ENCODE data around the gene RAPGEF6. TPM values are rescaled to one million over a fixed set of nuclear protein-coding genes. Genes with fewer than 3 reads are reported as not detected.
"Not testable (repeated sequence)": the region's sequence is repeated elsewhere in the genome, so short reads cannot be mapped to it uniquely, and the experiment has no call there.

The RAPGEF6 gene
- total RNA-seq, 1 experiment from 2014 or later, result 27.6 TPM

DNA sequence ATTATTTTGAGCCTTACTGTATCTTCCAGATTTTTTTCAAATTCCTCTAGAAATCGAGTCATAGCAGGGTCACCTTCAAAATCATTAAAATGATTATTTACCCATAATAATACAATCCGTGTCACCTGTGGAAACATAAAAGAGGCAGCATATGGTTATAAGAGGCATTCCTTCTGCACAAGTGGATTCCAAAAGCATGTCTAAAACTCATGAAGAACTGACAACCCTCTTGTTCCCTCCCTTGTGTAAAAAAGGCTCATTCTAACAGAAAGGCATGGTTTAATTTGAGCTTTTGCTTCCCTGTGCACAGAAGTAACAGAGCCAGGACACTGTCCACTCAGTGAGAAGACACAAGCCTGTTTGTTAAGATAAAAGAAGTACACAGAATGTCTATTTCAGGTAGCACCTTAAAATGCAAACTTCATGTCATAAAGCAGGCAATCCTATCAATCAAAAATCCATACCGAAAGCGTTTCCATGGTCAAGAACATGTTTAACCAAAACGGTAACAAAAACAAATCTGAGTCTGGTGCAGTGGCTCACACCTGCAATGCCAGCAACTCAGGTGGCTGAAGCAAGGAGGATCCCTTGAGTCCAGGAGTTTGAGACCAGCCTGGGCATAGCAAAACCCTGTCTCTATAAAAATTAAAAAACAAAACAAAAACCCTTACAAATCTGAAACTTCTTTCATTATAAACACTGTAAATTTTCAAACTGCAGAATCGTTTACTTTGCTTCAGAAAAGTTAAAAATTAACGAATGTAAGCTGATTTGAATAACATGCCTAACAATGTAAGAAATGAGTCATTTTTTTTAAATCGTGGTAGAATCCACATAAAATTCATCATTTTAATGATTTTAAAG lies 139.3 kb downstream of the RAPGEF6 start:
- H3K4me1 ChIP-seq, result peaks cover 11% of the 10 kb centered on the region
- H3K9me3 ChIP-seq (replicated peaks), result no peaks in the 10 kb centered on the region
- H3K4me3 ChIP-seq, result no peak overlapping the region
- H3K36me3 ChIP-seq, result peaks cover 36% of the 10 kb centered on the region
- DNase-seq, result no peak
- no peak overlapping the region for H3K27ac ChIP-seq
- H3K27me3 ChIP-seq, result no peaks in the 10 kb centered on the region

DNA sequence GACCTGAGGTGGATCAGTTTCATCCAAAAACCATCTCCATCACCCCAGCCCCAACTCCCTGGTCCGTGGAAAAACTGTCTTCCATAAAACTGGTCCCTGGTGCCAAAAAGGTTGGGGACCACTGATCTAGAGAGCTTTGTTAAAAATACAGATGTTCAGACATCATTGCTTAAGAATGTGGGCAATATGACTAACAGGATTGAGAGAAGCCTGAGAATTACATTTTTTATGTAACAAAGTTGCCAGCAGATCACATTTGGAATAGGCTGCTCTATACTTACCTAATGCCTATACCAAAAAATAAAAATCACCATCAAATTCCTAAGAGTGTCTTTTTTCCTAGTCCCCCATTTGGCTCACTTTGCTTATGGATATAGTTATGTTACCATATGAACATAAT lies 143.3 kb downstream of the RAPGEF6 start:
- H3K4me1 ChIP-seq, result peaks cover 5% of the 10 kb centered on the region
- no peaks in the 10 kb centered on the region for H3K9me3 ChIP-seq (replicated peaks)
- H3K27ac ChIP-seq, result no peak overlapping the region
- no peaks in the 10 kb centered on the region for H3K27me3 ChIP-seq
- no peak overlapping the region for H3K4me3 ChIP-seq
- peaks cover 41% of the 10 kb centered on the region for H3K36me3 ChIP-seq
- no peak for DNase-seq

DNA sequence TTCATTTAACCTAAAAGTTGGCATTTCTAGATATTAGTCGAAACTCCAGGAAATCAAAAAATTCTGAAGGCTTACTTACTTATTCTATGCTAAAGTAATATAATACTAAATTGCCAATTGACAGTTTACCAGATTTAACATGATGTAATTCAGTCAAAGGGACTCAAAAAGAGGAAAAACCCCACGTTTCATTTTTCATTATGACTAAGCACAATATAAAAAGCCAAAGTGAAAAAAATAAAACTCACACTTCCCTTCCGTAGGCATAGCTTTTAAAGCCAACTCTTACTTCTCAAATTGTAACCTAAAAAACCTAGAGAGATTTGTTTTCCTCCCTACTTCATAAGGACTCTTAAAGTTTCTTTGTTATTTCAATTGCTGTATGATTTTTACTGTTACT lies 146.6 kb downstream of the RAPGEF6 start:
- H3K4me1 ChIP-seq, result no peaks in the 10 kb centered on the region
- H3K4me3 ChIP-seq, result no peak overlapping the region
- H3K27me3 ChIP-seq, result no peaks in the 10 kb centered on the region
- H3K9me3 ChIP-seq (replicated peaks), result no peaks in the 10 kb centered on the region
- H3K36me3 ChIP-seq, result peaks cover 26% of the 10 kb centered on the region
- no peak overlapping the region for H3K27ac ChIP-seq
- DNase-seq, result no peak

DNA sequence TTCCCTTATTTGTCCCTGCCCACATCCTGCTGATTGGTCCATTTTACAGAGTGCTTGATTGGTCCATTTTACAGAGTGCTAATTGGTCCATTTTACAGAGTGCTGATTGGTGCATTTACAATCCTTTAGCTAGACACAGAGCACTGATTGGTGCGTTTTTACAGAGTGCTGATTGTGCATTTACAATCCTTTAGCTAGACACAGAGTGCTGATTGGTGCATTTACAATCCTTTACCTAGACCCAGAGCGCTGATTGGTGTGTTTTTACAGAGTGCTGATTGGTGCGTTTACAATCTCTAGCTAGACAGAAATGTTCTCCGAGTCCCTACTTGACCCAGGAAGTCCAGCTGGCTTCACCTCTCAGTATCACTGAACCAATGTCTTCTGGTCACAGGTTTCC lies 147.7 kb downstream of the RAPGEF6 start:
- DNase-seq; H3K9me3 ChIP-seq (replicated peaks); H3K4me3 ChIP-seq; H3K27ac ChIP-seq; H3K27me3 ChIP-seq; H3K4me1 ChIP-seq: not testable (repeated sequence)
- H3K36me3 ChIP-seq, result peaks cover 35% of the 10 kb centered on the region

DNA sequence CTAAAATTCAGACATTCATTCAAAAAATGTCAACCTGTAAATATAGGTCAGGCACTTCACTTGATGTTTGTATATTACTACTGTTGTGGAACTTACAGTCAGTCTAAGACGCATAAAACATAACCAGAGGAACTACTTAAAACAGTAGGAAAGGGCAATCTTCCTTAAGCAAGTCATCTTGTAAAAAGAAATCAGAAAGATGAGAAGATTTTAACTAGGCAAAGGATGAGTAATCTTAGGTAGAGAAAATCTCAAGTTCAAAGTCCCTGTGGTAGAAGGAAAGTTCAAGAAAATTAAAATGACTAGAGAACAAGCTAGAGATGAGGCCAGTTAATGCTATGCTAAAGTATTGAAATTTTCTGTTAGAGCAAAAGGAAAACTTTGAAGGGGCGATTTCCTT lies 152.4 kb downstream of the RAPGEF6 start:
- H3K36me3 ChIP-seq, result peaks cover 22% of the 10 kb centered on the region
- no peak for DNase-seq
- no peak overlapping the region for H3K27ac ChIP-seq
- no peaks in the 10 kb centered on the region for H3K27me3 ChIP-seq
- H3K4me1 ChIP-seq, result no peaks in the 10 kb centered on the region
- H3K9me3 ChIP-seq (replicated peaks), result no peaks in the 10 kb centered on the region
- H3K4me3 ChIP-seq, result no peak overlapping the region

DNA sequence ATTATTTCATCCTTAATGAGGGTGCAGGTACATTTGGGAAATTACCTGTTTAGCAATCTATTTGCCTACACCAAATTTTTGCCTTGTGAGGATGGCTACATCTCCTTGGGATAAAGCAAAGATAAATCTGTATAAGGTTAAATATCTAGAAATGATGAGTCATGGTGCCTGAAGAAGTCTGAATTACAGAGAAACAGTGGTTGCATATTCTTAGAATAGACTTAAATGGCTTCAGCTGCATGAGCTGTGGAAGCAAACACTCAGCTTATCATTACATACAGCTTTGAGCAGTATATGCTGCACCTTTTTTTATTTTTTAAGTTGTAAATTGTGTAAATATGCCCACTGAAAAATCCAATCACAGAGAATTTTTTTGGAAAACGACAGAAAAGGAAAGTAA lies 153.5 kb downstream of the RAPGEF6 start:
- H3K27ac ChIP-seq, result no peak overlapping the region
- H3K4me3 ChIP-seq, result no peak overlapping the region
- H3K36me3 ChIP-seq, result peaks cover 23% of the 10 kb centered on the region
- no peak for DNase-seq
- no peaks in the 10 kb centered on the region for H3K4me1 ChIP-seq
- no peaks in the 10 kb centered on the region for H3K9me3 ChIP-seq (replicated peaks)
- H3K27me3 ChIP-seq, result no peaks in the 10 kb centered on the region

DNA sequence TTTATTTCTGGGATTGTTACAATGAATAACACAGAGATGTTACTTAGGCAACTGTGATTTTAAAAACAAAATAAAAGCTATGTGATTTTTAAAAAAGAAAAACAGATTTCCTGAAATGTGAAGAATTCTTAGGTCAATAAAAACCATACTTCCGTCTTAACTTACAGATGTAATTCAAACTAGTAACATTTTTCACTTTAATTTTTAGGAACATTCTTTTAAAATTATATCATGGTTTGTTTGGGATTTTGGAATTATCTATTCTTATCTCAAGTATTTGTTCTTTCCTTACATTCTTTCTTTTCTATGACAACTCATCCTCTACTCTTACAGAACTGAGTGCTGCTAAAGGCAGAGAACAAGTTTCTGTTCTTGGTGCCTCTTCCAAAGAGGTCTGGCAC lies 159.5 kb downstream of the RAPGEF6 start:
- Histone ChIP-seq H3K4me1 (no peaks in the 10 kb centered on the region), H3K27ac (no peak overlapping the region), H3K4me3 (no peak overlapping the region), H3K9me3 (replicated peaks) (no peaks in the 10 kb centered on the region), H3K36me3 (peaks cover 11% of the 10 kb centered on the region; the same call in 1 of the 2 replicates), H3K27me3 (no peaks in the 10 kb centered on the region)
- no peak for DNase-seq

DNA sequence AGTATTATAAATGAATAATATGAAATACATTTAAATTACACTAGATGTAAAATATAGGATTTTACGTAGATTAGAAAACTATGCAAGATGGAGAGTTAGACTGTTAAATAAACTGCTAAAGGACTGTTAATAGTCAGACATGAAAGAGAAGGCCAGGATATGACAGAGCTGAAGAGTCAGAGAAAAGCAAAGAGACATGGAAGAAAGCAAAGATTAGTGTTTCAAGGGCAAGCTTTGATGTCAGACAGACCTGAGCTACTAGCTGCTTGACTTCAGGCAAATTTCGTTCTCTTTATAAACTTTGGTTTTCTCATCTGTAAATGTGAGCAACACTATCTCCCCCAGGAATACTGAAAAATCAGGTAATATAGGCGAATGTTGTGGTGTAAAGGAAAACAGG lies 161.3 kb downstream of the RAPGEF6 start:
- Histone ChIP-seq H3K27me3 (no peaks in the 10 kb centered on the region), H3K36me3 (peaks cover 10% of the 10 kb centered on the region), H3K4me3 (no peak overlapping the region), H3K4me1 (no peaks in the 10 kb centered on the region), H3K27ac (no peak overlapping the region), H3K9me3 (replicated peaks) (no peaks in the 10 kb centered on the region)
- no peak for DNase-seq

DNA sequence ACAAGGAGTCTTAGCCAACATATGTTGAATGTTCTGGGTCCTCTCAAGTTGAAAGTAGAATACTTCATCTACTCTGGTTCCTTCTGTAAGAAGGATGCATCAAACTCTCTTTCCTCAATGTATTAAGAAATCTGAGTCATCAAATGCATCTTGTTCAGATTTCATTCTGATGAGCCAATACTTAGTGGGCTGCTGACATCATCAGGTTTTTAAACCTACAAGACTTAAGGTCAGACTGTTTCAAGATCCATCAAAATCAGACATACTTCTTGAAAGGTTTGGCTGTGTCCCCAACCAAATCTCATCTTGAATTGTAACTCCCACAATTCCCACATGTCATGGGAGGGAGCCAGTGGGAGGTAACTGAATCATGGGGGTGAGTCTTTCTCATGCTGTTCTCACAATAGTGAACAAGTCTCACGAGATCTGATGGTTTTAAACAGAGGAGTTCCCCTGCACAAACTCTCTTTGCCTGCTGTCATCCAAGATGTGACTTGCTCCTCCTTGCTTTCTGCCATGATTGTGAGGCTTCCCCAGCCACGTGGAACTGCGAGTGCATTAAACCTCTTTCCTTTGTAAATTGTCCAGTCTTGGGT lies 168.8 kb downstream of the RAPGEF6 start:
- Histone ChIP-seq H3K9me3 (replicated peaks) (no peaks in the 10 kb centered on the region), H3K4me1 (no peaks in the 10 kb centered on the region), H3K27ac (no peak overlapping the region), H3K4me3 (no peak overlapping the region), H3K36me3 (peaks cover 6% of the 10 kb centered on the region), H3K27me3 (no peaks in the 10 kb centered on the region)
- no peak for DNase-seq

DNA sequence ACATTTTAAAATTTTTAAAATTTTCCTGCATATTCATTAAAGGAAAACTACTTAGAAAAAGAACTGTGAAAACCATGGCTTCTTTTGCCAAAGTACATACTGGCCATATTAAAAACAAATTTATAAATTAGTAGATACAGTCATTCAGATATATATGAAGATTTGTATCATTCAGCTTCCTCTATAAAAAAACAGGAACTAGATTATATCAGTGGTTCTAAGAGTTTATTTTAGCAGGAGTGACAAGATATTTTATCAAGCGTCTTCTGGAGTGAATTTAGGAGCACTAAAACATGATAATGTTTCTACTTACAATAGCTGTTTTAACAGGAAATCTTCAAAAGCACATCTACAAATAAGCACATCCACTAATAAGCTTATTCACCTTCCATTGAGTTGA lies 171.4 kb downstream of the RAPGEF6 start:
- no peaks in the 10 kb centered on the region for H3K9me3 ChIP-seq (replicated peaks)
- no peak overlapping the region for H3K4me3 ChIP-seq
- no peaks in the 10 kb centered on the region for H3K4me1 ChIP-seq
- H3K27me3 ChIP-seq, result no peaks in the 10 kb centered on the region
- H3K27ac ChIP-seq, result no peak overlapping the region
- DNase-seq, result no peak
- H3K36me3 ChIP-seq, result peaks cover 12% of the 10 kb centered on the region

DNA sequence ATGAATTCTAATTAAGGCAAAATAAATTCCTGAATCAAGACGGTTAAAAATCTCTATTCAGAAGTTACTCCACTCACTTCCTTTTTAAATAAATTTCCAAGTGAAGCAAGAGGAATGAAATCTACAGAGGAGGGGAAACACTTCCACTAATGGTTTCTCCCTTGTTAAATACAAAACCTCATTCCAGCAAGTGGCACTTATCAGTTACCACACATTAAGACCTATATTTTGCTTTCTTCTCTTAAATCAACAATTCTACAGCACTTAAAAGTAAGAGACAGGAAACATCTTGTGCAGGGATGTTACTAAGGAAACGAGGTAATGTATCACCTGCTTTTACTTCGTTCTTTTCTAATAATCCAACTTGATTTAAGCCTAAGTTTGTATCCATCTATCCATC lies 172.6 kb downstream of the RAPGEF6 start:
- peaks cover 12% of the 10 kb centered on the region for H3K36me3 ChIP-seq
- no peaks in the 10 kb centered on the region for H3K9me3 ChIP-seq (replicated peaks)
- no peaks in the 10 kb centered on the region for H3K4me1 ChIP-seq
- H3K27me3 ChIP-seq, result no peaks in the 10 kb centered on the region
- no peak for DNase-seq
- H3K4me3 ChIP-seq, result no peak overlapping the region
- no peak overlapping the region for H3K27ac ChIP-seq

DNA sequence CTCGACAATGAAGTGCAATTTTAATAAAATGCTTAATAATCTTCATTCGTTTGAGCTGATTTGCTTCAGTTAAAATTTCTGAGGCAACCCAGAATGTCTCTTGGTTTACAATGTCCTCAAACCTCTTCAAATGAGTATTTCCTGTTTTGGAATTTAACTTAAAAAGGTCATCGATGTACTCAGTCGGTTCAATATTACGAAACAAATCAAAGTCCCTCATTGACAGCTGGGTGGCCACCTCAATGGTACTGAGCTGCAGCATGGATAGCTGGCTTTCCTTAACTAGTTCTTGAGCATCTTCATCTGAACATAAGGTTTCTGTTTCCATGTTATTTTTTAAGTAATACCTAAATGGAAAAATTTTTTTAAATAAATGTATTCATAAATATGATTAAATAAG lies 173.3 kb downstream of the RAPGEF6 start:
- no peaks in the 10 kb centered on the region for H3K27me3 ChIP-seq
- H3K4me1 ChIP-seq, result no peaks in the 10 kb centered on the region
- H3K4me3 ChIP-seq, result no peak overlapping the region
- peaks cover 12% of the 10 kb centered on the region for H3K36me3 ChIP-seq
- no peak overlapping the region for H3K27ac ChIP-seq
- H3K9me3 ChIP-seq (replicated peaks), result no peaks in the 10 kb centered on the region
- DNase-seq, result no peak

DNA sequence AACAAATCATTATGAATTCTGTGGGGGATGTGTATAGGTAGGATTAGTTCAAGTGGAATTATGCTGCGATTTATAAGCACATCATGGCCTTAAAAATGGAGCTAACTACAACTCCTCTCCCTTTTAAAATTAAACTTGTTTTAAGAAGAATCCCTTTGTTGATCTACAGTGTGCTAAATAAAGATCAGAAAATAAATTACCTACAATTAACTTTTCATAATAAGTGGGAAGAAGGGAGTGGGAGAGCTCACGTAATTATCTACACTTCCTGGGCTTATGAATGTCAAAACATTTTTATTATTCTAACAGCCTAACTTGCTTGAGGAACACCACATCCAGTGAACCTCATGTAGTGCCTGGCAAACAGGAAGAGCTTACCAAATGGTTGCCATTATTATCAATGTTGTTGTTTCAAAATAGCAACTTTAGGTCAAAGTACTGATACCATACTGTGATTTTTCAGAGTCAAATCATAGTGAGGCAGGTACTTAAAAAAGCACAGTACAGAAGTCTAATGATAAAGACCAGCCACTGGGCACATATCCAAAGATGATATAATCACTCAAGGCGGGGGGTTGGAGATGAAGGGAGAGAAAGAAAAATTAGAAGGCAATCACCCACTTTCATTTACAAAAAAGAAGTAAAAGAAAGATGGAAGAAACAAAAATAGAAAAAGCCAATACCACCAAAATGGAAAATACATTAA lies 174.0 kb downstream of the RAPGEF6 start:
- no peak for DNase-seq
- Histone ChIP-seq H3K4me1 (no peaks in the 10 kb centered on the region), H3K36me3 (peaks cover 12% of the 10 kb centered on the region), H3K4me3 (no peak overlapping the region), H3K27ac (no peak overlapping the region), H3K9me3 (replicated peaks) (no peaks in the 10 kb centered on the region), H3K27me3 (no peaks in the 10 kb centered on the region)

DNA sequence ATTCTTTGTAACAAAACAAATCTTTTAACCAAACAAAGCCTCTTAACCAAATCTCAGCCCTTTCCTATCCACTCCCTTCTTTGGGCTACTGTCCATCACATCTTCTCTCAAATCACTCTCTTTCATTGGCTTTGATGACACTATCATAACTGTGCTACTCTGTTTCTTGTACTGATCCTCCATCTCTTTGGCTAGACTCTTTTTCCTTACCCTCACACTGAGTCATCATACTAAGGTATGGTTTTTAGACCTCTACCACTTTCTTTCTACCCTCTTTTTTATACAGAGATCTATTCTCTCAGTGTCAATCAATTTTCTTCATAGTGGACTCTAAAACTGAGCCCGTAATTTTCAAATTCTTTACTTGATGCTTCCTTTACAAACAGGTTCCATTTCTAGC lies 174.9 kb downstream of the RAPGEF6 start:
- Histone ChIP-seq H3K36me3 (peaks cover 12% of the 10 kb centered on the region), H3K9me3 (replicated peaks) (no peaks in the 10 kb centered on the region), H3K27me3 (no peaks in the 10 kb centered on the region)

DNA sequence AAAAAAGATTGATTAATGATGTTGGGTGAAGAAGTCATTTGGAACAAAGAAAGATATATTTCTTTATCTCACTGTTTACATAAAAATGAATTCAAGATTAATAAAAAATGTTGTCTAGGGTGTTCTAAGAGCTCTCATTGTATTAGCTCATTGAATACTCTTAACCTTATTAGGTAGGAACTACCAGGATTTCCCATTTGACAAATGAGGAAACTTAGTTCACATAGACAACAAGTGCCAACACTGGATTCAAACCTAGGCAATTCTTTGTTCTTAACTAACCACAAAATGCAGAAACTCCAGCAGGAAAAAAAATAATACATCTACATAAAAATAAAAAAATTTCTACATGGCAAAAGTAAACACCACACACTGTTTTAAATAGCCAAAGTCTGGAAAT lies 175.8 kb downstream of the RAPGEF6 start:
- Histone ChIP-seq H3K4me1 (no peaks in the 10 kb centered on the region), H3K4me3 (no peak overlapping the region), H3K27me3 (no peaks in the 10 kb centered on the region), H3K36me3 (peaks cover 12% of the 10 kb centered on the region), H3K27ac (no peak overlapping the region), H3K9me3 (replicated peaks) (no peaks in the 10 kb centered on the region)
- DNase-seq, result no peak

More for the DNA sequence above, 174.9 kb downstream of the RAPGEF6 start:
- no peaks in the 10 kb centered on the region for H3K4me1 ChIP-seq
- no peak for DNase-seq
- H3K27ac ChIP-seq, result no peak overlapping the region
- H3K4me3 ChIP-seq, result no peak overlapping the region

All from SJCRH30 (cell line).